Type B pancreatic cell (in vitro differentiated cells): ENCODE data around the gene PARD6G. TPM values are rescaled to one million over a fixed set of nuclear protein-coding genes. Genes with fewer than 3 reads are reported as not detected.

Source experiments
- DNase-seq: peaks from one replicate; pipeline ENCODE4 v3.0.0; 2021; ENCODE audit warnings: mixed read lengths; ENCODE audit not compliant: unreplicated experiment; ENCODE audit errors: extremely low spot score
- H3K27ac Mint-ChIP-seq: 2 replicates; pipeline ENCODE4 v1.8.0; 2021; ENCODE audit warnings: mild to moderate bottlenecking, mixed read lengths
- H3K27me3 Mint-ChIP-seq: 2 replicates; pipeline ENCODE4 v1.8.0; 2021; ENCODE audit warnings: mixed read lengths
- H3K36me3 Mint-ChIP-seq: 2 replicates; pipeline ENCODE4 v1.8.0; 2021; ENCODE audit warnings: mixed read lengths
- H3K4me1 Mint-ChIP-seq: one replicate; pipeline ENCODE4 v1.8.0; 2021; ENCODE audit warnings: mixed read lengths; ENCODE audit not compliant: unreplicated experiment
- H3K4me3 Mint-ChIP-seq: 2 replicates; pipeline ENCODE4 v1.8.0; 2021; ENCODE audit warnings: mild to moderate bottlenecking, mixed read lengths
- H3K9me3 Mint-ChIP-seq: 2 replicates; pipeline ENCODE4 v1.8.0; 2021; ENCODE audit warnings: mixed read lengths
- CTCF ChIP-seq: fragments of 200-600 bp; sonication (generic); conservative IDR thresholded peaks from 2 replicates; pipeline ENCODE4 v1.5.0; 2021; ENCODE audit warnings: antibody characterized with exemption, mild to moderate bottlenecking
- total RNA-seq: library from RNA; stranded (reverse); gene quantifications from 2 replicates; pipeline ENCODE4 v1.2.1, GENCODE V29; 2021; ENCODE audit warnings: low replicate concordance

Gene PARD6G
- total RNA-seq, 1 donor from 2014 or later = 21.8 TPM

- no peaks in the 10 kb centered on the region for H3K4me1 Mint-ChIP-seq
- no peak overlapping the region for H3K27ac Mint-ChIP-seq
- no peaks in the 10 kb centered on the region for H3K27me3 Mint-ChIP-seq
- H3K36me3 Mint-ChIP-seq = peaks cover 9% of the 10 kb centered on the region
- no peak for DNase-seq
- TF ChIP-seq CTCF = no peak
- H3K9me3 Mint-ChIP-seq = peaks cover 9% of the 10 kb centered on the region
- no peak overlapping the region for H3K4me3 Mint-ChIP-seq
Measured at GRCh38 chr18:80218341-80219227, 28.7 kb downstream of the PARD6G start.

GRCh38 chr18:80213182-80213581 is 34.1 kb downstream of the PARD6G start:
- Mint-ChIP-seq H3K4me1 (peaks cover 6% of the 10 kb centered on the region), H3K27me3 (no peaks in the 10 kb centered on the region), H3K36me3 (peaks cover 6% of the 10 kb centered on the region), H3K27ac (no peak overlapping the region), H3K9me3 (no peaks in the 10 kb centered on the region), H3K4me3 (no peak overlapping the region)
- no peak for TF ChIP-seq CTCF
- no peak for DNase-seq

GRCh38 chr18:80210312-80211083 is 36.8 kb downstream of the PARD6G start:
- H3K27ac Mint-ChIP-seq = no peak overlapping the region
- no peak for TF ChIP-seq CTCF
- H3K9me3 Mint-ChIP-seq = no peaks in the 10 kb centered on the region
- H3K36me3 Mint-ChIP-seq = peaks cover 8% of the 10 kb centered on the region
- H3K4me3 Mint-ChIP-seq = no peak overlapping the region
- H3K4me1 Mint-ChIP-seq = peaks cover 6% of the 10 kb centered on the region
- no peak for DNase-seq
- H3K27me3 Mint-ChIP-seq = no peaks in the 10 kb centered on the region

- peaks cover 6% of the 10 kb centered on the region for H3K4me1 Mint-ChIP-seq
- peaks cover 10% of the 10 kb centered on the region for H3K36me3 Mint-ChIP-seq
- no peak overlapping the region for H3K4me3 Mint-ChIP-seq
- H3K27me3 Mint-ChIP-seq = no peaks in the 10 kb centered on the region
- no peaks in the 10 kb centered on the region for H3K9me3 Mint-ChIP-seq
- TF ChIP-seq CTCF = no peak
- no peak for DNase-seq
- H3K27ac Mint-ChIP-seq = no peak overlapping the region
Measured at GRCh38 chr18:80208620-80209019, 38.7 kb downstream of the PARD6G start.

- Mint-ChIP-seq H3K36me3 (peaks cover 6% of the 10 kb centered on the region), H3K27me3 (no peaks in the 10 kb centered on the region), H3K4me1 (peaks cover 3% of the 10 kb centered on the region), H3K9me3 (no peaks in the 10 kb centered on the region), H3K27ac (no peak overlapping the region), H3K4me3 (no peak overlapping the region)
- no peak for TF ChIP-seq CTCF
- no peak for DNase-seq
Measured at GRCh38 chr18:80205294-80205693, 42.0 kb downstream of the PARD6G start.
